Adrenal gland (tissue), 5 donors: ENCODE measurements around the gene SORCS3.

ENCODE experiments used
- POLR2A ChIP-seq, 2 donors: fragments of 450-650 bp; IDR thresholded peaks; one replicate each; pipeline ENCODE4 v1.6.1; 2017; ENCODE audit warnings: antibody characterized with exemption in 2 of 2, mild to moderate bottlenecking in 2 of 2, moderate library complexity in 1 of 2
- TF ChIP-seq, protein P1 (sequence below), 6 experiments: fragments of 450-650 bp in 4 of 6; fragments of 200-600 bp in 2 of 6; sonication (generic) in 1 of 6; IDR thresholded peaks; 1 replicate in 5 of 6; 2 replicates in 1 of 6; pipeline versions ENCODE4 v1.5.1 to v1.8.0; 2016 to 2021; ENCODE audit warnings: antibody characterized with exemption in 6 of 6, mild to moderate bottlenecking in 2 of 6, moderate library complexity in 1 of 6
- donor health status: DM: no; HTN: no; CAD: no.

DNA sequence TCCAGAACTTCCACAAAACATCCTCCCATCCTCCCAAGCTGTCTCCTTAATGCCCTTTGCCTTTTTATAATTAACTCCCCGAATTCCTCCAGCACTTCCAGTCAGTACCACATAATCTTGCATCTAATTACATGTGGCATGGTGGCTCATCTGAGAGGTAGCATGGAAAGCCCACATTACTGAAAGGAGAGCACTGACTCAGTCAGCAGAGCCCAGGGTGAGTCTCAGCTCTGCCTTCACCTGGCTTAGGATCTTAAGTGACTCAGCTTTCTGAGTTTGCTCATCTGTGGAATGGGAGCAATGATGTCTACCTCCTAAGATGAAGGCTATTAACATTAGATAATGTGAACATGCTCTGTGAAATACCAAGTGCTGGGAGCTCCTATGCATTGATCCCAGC is 433.9 kb downstream of the SORCS3 start:
- no peak for TF ChIP-seq POLR2A (IDR thresholded peaks at IDR 0.05)
- TF ChIP-seq, protein P1, sequence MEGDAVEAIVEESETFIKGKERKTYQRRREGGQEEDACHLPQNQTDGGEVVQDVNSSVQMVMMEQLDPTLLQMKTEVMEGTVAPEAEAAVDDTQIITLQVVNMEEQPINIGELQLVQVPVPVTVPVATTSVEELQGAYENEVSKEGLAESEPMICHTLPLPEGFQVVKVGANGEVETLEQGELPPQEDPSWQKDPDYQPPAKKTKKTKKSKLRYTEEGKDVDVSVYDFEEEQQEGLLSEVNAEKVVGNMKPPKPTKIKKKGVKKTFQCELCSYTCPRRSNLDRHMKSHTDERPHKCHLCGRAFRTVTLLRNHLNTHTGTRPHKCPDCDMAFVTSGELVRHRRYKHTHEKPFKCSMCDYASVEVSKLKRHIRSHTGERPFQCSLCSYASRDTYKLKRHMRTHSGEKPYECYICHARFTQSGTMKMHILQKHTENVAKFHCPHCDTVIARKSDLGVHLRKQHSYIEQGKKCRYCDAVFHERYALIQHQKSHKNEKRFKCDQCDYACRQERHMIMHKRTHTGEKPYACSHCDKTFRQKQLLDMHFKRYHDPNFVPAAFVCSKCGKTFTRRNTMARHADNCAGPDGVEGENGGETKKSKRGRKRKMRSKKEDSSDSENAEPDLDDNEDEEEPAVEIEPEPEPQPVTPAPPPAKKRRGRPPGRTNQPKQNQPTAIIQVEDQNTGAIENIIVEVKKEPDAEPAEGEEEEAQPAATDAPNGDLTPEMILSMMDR (IDR thresholded peaks at IDR 0.05), result no peak
